Endothelial cell of umbilical vein (primary cell): Measurements from ENCODE around the gene ANKRD62. TPM values are rescaled to one million over a fixed set of nuclear protein-coding genes. Genes with fewer than 3 reads are reported as not detected.

ENCODE experiments used
- BruUV-seq: library from RNA; stranded (reverse); fragments of 400-500 nt; replicated peaks from 2 replicates; lab custom pipeline; 2021; lab: Mats Ljungman, UMichigan
- CTCF ChIA-PET: fragments of 300-600, 350-600 bp; sonication (Branson Sonifier 250); formaldehyde crosslinking; loops from one replicate; lab custom pipeline; 2021; ENCODE audit warnings: antibody characterized with exemption, inconsistent platforms; lab: Charles Lee
- POLR2A ChIA-PET: fragments of 300-600, 350-600 bp; sonication (Branson Sonifier 250); formaldehyde crosslinking; loops from one replicate; lab custom pipeline; 2021; ENCODE audit warnings: antibody characterized with exemption, inconsistent platforms; lab: Charles Lee
- DNase-seq: peaks from one replicate; pipeline ENCODE4 v3.0.0-alpha.2; 2011; ENCODE audit warnings: low read depth, low spot score
- FAIRE-seq: peaks from 2 replicates; lab custom pipeline; 2011; peaks lifted over from hg19 to GRCh38; lab: Jason Lieb, UNC
- H2AFZ ChIP-seq: 2 replicates; pipeline ENCODE4 v1.6.0; 2012; ENCODE audit warnings: low read depth, low read length, control low read depth, inconsistent platforms
- H3K27ac ChIP-seq: 2 replicates; pipeline ENCODE4 v1.5.1; 2011; ENCODE audit warnings: low read depth, mild to moderate bottlenecking, control low read depth, low read length, moderate library complexity; ENCODE audit not compliant: insufficient read depth
- H3K27me3 ChIP-seq, 2 experiments: 2 replicates each; pipeline versions ENCODE4 v1.6.0 to v1.6.1; 2011; ENCODE audit warnings: low read length in 2 of 2, mixed read lengths in 1 of 2; ENCODE audit not compliant: control insufficient read depth in 2 of 2, insufficient read depth in 2 of 2
- H3K36me3 ChIP-seq, 2 experiments: 2 replicates in 1 of 2; 3 replicates in 1 of 2; pipeline ENCODE4 v1.5.1; 2011; ENCODE audit warnings: low read length in 2 of 2, mild to moderate bottlenecking in 1 of 2, moderate library complexity in 1 of 2; ENCODE audit not compliant: control insufficient read depth in 2 of 2, insufficient read depth in 2 of 2; ENCODE audit errors: extremely low read depth in 1 of 2
- H3K4me1 ChIP-seq: 3 replicates; pipeline ENCODE4 v1.5.1; 2011; ENCODE audit warnings: mild to moderate bottlenecking, low read length; ENCODE audit not compliant: control insufficient read depth, insufficient read depth; ENCODE audit errors: extremely low read depth
- H3K4me2 ChIP-seq: 2 replicates; pipeline ENCODE4 v1.6.1; 2011; ENCODE audit warnings: low read length, control low read depth, mixed read lengths; ENCODE audit not compliant: insufficient read depth
- H3K4me3 ChIP-seq, 3 experiments: fragments of 200-600 bp in 1 of 3; sonication (generic), shearing (Covaris generic) in 1 of 3; replicated peaks in 1 of 3; 2 replicates each; pipeline ENCODE4 v1.5.1; 2011 to 2016; ENCODE audit warnings: control low read depth in 3 of 3, low read length in 3 of 3, mild to moderate bottlenecking in 2 of 3, inconsistent platforms in 1 of 3, low read depth in 1 of 3, moderate library complexity in 1 of 3; ENCODE audit not compliant: insufficient read depth in 1 of 3
- H3K79me2 ChIP-seq: 2 replicates; pipeline ENCODE4 v1.6.0; 2012; ENCODE audit warnings: low read length, inconsistent platforms; ENCODE audit not compliant: control insufficient read depth, insufficient read depth
- H3K9ac ChIP-seq: replicated peaks from 2 replicates; pipeline ENCODE3; 2011; ENCODE audit warnings: low read length, control low read depth; ENCODE audit not compliant: insufficient read depth; ENCODE audit errors: extremely low read depth
- H3K9me1 ChIP-seq: replicated peaks from 3 replicates; pipeline ENCODE4 v1.6.0; 2011; ENCODE audit warnings: mild to moderate bottlenecking, low read length; ENCODE audit not compliant: control insufficient read depth, insufficient read depth; ENCODE audit errors: extremely low read depth
- H3K9me3 ChIP-seq: replicated peaks from 2 replicates; pipeline ENCODE4 v1.5.1; 2012; ENCODE audit warnings: low read length, inconsistent platforms; ENCODE audit not compliant: control insufficient read depth, insufficient read depth
- H4K20me1 ChIP-seq: replicated peaks from 2 replicates; pipeline ENCODE3; 2011; ENCODE audit warnings: mild to moderate bottlenecking, low read length; ENCODE audit not compliant: control insufficient read depth, insufficient read depth; ENCODE audit errors: extremely low read depth
- EZH2 ChIP-seq: IDR thresholded peaks from 2 replicates; pipeline ENCODE4 v1.6.1; 2012; ENCODE audit warnings: borderline replicate concordance, low read depth, mild to moderate bottlenecking, moderate library complexity, low read length, inconsistent platforms; ENCODE audit not compliant: severe bottlenecking
- FOS ChIP-seq: IDR thresholded peaks from 2 replicates; pipeline ENCODE4 v1.6.1; 2011; ENCODE audit warnings: mild to moderate bottlenecking, low read length, moderate library complexity, borderline replicate concordance; ENCODE audit not compliant: insufficient read depth
- GATA2 ChIP-seq: IDR thresholded peaks from 2 replicates; pipeline ENCODE4 v1.7.0; 2011; ENCODE audit warnings: low read depth, mild to moderate bottlenecking, moderate library complexity, mixed read lengths, low read length; ENCODE audit not compliant: insufficient read length, insufficient read depth
- JUN ChIP-seq: IDR thresholded peaks from 2 replicates; pipeline ENCODE4 v1.6.1; 2011; ENCODE audit warnings: borderline replicate concordance, low read depth; ENCODE audit not compliant: insufficient read length, insufficient read depth
- MYC ChIP-seq: IDR thresholded peaks from one replicate; pipeline ENCODE4 v1.6.1; 2011; ENCODE audit warnings: mild to moderate bottlenecking, low read depth, low read length
- POLR2A ChIP-seq: IDR thresholded peaks from 2 replicates; pipeline ENCODE4 v1.6.1; 2012; ENCODE audit warnings: low read depth, mild to moderate bottlenecking, control low read depth, low read length
- POLR2AphosphoS5 ChIP-seq: IDR thresholded peaks from 2 replicates; pipeline ENCODE4 v1.6.1; 2012; ENCODE audit warnings: low read depth, mild to moderate bottlenecking, control low read depth, low read length, moderate library complexity; ENCODE audit not compliant: insufficient read depth
- dilution Hi-C: fragments of 300-500 bp; cut with MboI; formaldehyde crosslinking; loops from one replicate; pipeline ENCODE4 v1.15.0; 2019; ENCODE audit warnings: low sequenced_read_pairs; ENCODE audit not compliant: extremely low pct_ligation_motif_present
- intact Hi-C: fragments of 100-400 bp; cut with micrococcal nuclease; formaldehyde crosslinking; loops from one replicate; pipeline ENCODE4 v1.10.0; 2022
- polyA plus RNA-seq, 4 experiments: library from polyadenylated mRNA; depleted of rRNA in 3 of 4; stranded (reverse) in 3 of 4; unstranded in 1 of 4; fragments of >200 nt; gene quantifications; 2 replicates each; pipeline versions ENCODE4 v1.2.1 to v1.2.3, GENCODE V29; 2011 to 2012; ENCODE audit warnings: missing spikeins in 1 of 4
- total RNA-seq: library from RNA; stranded (reverse); gene quantifications from 2 replicates; pipeline ENCODE4 v1.2.3, GENCODE V29; 2021
- TF ChIP-seq, protein P1 (sequence below): IDR thresholded peaks from 2 replicates; pipeline ENCODE4 v1.6.1; 2011; ENCODE audit not compliant: insufficient read depth, insufficient read length
- TF ChIP-seq, protein P2 (sequence below), 2 donors: IDR thresholded peaks; 1 replicate in 1 of 2; 2 replicates in 1 of 2; pipeline ENCODE4 v1.5.1; 2011; ENCODE audit warnings: low read length in 2 of 2, mild to moderate bottlenecking in 2 of 2, moderate library complexity in 2 of 2, control low read depth in 1 of 2, inconsistent platforms in 1 of 2, low read depth in 1 of 2; ENCODE audit not compliant: insufficient read depth in 1 of 2; ENCODE audit errors: extremely low read depth in 1 of 2

Gene ANKRD62
- total and polyA plus RNA-seq, 2 donors (not counting 3 experiments of a cell fraction or from before 2014, with no cell fraction given) = not detected

DNA sequence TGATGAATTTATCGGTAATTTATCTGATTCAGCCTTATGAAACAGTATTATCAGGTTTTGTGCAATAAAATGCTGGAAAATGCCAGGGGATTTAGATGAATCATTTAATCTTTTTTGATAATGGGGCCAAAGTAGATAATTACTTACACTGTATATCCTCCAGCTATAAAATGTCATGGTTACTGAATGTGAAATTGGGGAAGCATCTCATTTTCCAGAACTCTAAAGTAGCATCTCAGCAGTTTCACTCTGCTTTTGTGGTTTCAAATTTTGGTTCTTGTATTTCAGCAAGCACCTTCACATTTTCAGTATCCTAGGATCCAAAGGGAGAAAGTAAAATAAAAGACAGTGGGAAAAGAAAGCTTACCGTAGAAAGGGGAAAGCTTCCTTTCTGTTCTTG, 12.8 kb downstream of the ANKRD62 start:
- intact Hi-C loops = no loop called here

More for the DNA sequence above, 12.8 kb downstream of the ANKRD62 start:
- Histone ChIP-seq H3K4me2 (no peak overlapping the region), H3K4me1 (no peaks in the 10 kb centered on the region), H2AFZ (no peak overlapping the region), H3K36me3 (no peaks in the 10 kb centered on the region), H3K9me3 (no peaks in the 10 kb centered on the region), H3K4me3 (no peak overlapping the region), H4K20me1 (no peaks in the 10 kb centered on the region), H3K27me3 (peaks cover 15 to 35% of the 10 kb centered on the region in 2 experiments), H3K27ac (no peak overlapping the region), H3K9ac (no peak overlapping the region), H3K9me1 (no peaks in the 10 kb centered on the region), H3K79me2 (no peaks in the 10 kb centered on the region)
- CTCF ChIA-PET = no interaction called here
- no peak for FAIRE-seq
- POLR2A ChIA-PET = no interaction called here
- dilution Hi-C loops = no loop called here
- no TSS peak for BruUV-seq
- no peak for TF ChIP-seq EZH2
- TF ChIP-seq, protein P1, sequence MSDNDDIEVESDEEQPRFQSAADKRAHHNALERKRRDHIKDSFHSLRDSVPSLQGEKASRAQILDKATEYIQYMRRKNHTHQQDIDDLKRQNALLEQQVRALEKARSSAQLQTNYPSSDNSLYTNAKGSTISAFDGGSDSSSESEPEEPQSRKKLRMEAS = no peak
- no peak for TF ChIP-seq MYC
- TF ChIP-seq POLR2A = no peak
- no peak for TF ChIP-seq GATA2
- no peak for TF ChIP-seq FOS
- no peak for TF ChIP-seq JUN
- TF ChIP-seq, protein P2, sequence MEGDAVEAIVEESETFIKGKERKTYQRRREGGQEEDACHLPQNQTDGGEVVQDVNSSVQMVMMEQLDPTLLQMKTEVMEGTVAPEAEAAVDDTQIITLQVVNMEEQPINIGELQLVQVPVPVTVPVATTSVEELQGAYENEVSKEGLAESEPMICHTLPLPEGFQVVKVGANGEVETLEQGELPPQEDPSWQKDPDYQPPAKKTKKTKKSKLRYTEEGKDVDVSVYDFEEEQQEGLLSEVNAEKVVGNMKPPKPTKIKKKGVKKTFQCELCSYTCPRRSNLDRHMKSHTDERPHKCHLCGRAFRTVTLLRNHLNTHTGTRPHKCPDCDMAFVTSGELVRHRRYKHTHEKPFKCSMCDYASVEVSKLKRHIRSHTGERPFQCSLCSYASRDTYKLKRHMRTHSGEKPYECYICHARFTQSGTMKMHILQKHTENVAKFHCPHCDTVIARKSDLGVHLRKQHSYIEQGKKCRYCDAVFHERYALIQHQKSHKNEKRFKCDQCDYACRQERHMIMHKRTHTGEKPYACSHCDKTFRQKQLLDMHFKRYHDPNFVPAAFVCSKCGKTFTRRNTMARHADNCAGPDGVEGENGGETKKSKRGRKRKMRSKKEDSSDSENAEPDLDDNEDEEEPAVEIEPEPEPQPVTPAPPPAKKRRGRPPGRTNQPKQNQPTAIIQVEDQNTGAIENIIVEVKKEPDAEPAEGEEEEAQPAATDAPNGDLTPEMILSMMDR (IDR thresholded peaks at IDR 0.05; ENCODE audit: extremely low read depth in 1 of 2, insufficient read depth in 1 of 2, low read depth in 1 of 2, low read length in 2 of 2) = no peak
- no peak for TF ChIP-seq POLR2AphosphoS5
- no peak for DNase-seq
